SK-N-SH (cell line): ENCODE measurements around the gene CHID1.

Experiments used
- EP300 ChIP-seq, 2 experiments: IDR thresholded peaks; 2 replicates each; pipeline versions ENCODE4 v1.4.0 to v1.6.1; 2012; ENCODE audit warnings: borderline replicate concordance in 1 of 2, low read depth in 1 of 2, low read length in 1 of 2
- GABPA ChIP-seq: IDR thresholded peaks from 2 replicates; pipeline ENCODE4 v1.4.0; 2012; ENCODE audit warnings: low read depth, mild to moderate bottlenecking
- GATA2 ChIP-seq: sonication (generic); formaldehyde crosslinking; IDR thresholded peaks from 2 replicates; pipeline ENCODE4 v1.5.0; 2020; ENCODE audit warnings: mild to moderate bottlenecking, missing genetic modification reagents
- RCOR1 ChIP-seq: fragments of 150-350 bp; IDR thresholded peaks from 2 replicates; pipeline ENCODE4 v1.6.1; 2017; ENCODE audit warnings: antibody characterized with exemption, low read length
- RFX5 ChIP-seq: IDR thresholded peaks from 2 replicates; pipeline ENCODE4 v1.6.1; 2012; ENCODE audit warnings: mild to moderate bottlenecking, improper control_type of control experiment, low read length
- SMC3 ChIP-seq: IDR thresholded peaks from 2 replicates; pipeline ENCODE4 v1.6.1; 2012; ENCODE audit warnings: low read depth, low read length, improper control_type of control experiment
- TF ChIP-seq, protein P1 (sequence below): fragments of 200-600 bp; sonication (generic); IDR thresholded peaks from 2 replicates; pipeline ENCODE4 v1.6.1; 2017; ENCODE audit warnings: antibody characterized with exemption, mild to moderate bottlenecking, moderate library complexity
- TF ChIP-seq, protein P2 (sequence below): IDR thresholded peaks from 2 replicates; pipeline ENCODE4 v1.4.0; 2012; ENCODE audit warnings: low read depth, borderline replicate concordance

DNA sequence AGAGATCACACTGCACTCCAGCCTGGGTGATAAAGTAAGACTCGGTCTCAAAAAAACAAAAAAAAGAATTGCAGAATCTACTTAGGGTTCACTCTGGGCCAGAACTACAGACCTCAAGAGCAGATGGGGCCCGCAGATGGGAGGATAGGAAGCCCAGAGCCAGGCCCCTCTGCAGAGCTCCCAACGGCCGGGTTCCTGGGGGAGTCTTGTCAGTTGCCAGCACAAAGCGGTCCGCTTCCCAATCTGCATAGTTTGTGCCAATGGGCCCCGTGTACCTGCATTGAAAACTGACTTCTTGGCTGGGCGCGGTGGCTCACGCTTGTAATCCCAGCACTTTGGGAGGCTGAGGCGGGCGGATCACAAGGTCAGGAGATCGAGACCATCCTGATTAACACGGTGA lies 1.7 kb upstream of the CHID1 start:
- TF ChIP-seq RCOR1 (no peak), EP300 (IDR thresholded peaks at IDR 0.05; ENCODE audit: borderline replicate concordance in 1 of 2, low read depth in 1 of 2, low read length in 1 of 2) (no peak), GATA2 (CRISPR knock-in tag) (no peak), RFX5 (no peak), SMC3 (no peak), GABPA (no peak)
- TF ChIP-seq, protein P1, sequence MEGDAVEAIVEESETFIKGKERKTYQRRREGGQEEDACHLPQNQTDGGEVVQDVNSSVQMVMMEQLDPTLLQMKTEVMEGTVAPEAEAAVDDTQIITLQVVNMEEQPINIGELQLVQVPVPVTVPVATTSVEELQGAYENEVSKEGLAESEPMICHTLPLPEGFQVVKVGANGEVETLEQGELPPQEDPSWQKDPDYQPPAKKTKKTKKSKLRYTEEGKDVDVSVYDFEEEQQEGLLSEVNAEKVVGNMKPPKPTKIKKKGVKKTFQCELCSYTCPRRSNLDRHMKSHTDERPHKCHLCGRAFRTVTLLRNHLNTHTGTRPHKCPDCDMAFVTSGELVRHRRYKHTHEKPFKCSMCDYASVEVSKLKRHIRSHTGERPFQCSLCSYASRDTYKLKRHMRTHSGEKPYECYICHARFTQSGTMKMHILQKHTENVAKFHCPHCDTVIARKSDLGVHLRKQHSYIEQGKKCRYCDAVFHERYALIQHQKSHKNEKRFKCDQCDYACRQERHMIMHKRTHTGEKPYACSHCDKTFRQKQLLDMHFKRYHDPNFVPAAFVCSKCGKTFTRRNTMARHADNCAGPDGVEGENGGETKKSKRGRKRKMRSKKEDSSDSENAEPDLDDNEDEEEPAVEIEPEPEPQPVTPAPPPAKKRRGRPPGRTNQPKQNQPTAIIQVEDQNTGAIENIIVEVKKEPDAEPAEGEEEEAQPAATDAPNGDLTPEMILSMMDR = no peak
- TF ChIP-seq, protein P2, sequence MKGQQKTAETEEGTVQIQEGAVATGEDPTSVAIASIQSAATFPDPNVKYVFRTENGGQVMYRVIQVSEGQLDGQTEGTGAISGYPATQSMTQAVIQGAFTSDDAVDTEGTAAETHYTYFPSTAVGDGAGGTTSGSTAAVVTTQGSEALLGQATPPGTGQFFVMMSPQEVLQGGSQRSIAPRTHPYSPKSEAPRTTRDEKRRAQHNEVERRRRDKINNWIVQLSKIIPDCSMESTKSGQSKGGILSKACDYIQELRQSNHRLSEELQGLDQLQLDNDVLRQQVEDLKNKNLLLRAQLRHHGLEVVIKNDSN = no peak
